MM.1S (cell line): ENCODE measurements around the gene PLCG2.

Experiments
- CTCF ChIP-seq: fragments of 300-600 bp; sonication (generic); IDR thresholded peaks from 2 replicates; pipeline ENCODE4 v1.5.1; 2016; ENCODE audit warnings: antibody characterized with exemption, low read length, mixed read lengths
- EZH2 ChIP-seq: fragments of 300-600 bp; sonication (generic); optimal IDR thresholded peaks from 2 replicates; pipeline ENCODE3; 2017; ENCODE audit warnings: low read depth, mild to moderate bottlenecking, antibody characterized with exemption, low read length, mixed read lengths
- EZH2phosphoT487 ChIP-seq: fragments of 300-600 bp; sonication (generic); IDR thresholded peaks from 2 replicates; pipeline ENCODE4 v1.6.1; 2018; ENCODE audit warnings: antibody characterized with exemption, low read length

GRCh38 chr16:81799138-81799504 lies 20.0 kb downstream of the PLCG2 start:
- TF ChIP-seq CTCF (no peak), EZH2phosphoT487 (no peak), EZH2 (no peak)
